Fibroblast of skin of left biceps (primary cell): ENCODE results near the gene TNRC6C.

ENCODE experiments used
- DNase-seq, 2 experiments: peaks; one replicate each; pipeline ENCODE4 v3.0.0-alpha.2; 2013; ENCODE audit warnings: low read depth in 2 of 2

TNRC6C gene

GRCh38 chr17:78125138-78125913 lies 166.8 kb downstream of the TNRC6C start:
- DNase-seq: no peak

DNA sequence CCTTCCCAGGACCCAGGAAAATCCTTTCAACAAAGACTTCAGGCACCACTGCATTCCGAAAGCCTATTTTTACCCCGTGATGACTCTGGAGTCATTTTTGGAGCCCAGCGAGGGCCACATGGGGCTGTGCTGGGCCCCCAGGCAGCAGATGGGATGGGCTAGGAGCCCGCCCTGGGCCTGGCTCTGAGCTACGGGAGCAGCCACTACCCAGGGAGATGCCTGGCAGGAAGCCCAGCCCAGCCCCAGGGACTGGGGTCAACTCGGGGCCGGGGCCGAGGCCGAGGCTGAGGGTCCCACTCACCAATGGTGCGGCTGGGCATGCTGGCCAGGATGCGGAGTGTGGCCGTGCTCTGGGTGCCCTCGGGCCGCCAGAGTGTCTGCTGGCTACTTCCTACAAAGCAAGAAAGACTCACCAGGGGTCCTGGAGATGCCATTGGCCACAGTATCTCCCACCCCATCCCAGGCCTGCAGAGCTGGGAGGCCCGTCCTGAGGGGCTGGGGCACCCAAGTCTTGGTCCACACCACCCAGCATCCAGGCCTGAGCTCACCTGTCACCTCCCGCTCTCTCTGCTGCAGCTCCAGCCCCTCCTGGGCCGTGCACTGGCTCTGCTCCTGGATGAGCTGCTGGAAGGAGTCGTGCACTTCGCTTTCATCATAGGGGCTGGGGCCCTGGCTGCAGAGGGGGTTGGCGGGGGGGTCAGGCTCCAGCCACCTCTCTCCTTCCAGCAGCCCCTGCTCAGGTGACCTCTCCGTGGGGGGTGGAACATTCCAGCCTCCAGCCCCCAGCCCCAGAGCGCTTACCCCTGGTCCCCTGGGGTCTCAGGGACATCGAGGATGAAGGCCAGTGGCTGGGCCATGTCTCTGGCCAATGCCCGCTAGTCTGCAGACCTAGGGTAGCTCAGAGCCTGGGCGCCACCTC lies 167.7 kb downstream of the TNRC6C start:
- DNase-seq: no peak

- no peak for DNase-seq
These were observed 168.4 kb downstream of the TNRC6C start for GRCh38 chr17:78126895-78127238.

DNA sequence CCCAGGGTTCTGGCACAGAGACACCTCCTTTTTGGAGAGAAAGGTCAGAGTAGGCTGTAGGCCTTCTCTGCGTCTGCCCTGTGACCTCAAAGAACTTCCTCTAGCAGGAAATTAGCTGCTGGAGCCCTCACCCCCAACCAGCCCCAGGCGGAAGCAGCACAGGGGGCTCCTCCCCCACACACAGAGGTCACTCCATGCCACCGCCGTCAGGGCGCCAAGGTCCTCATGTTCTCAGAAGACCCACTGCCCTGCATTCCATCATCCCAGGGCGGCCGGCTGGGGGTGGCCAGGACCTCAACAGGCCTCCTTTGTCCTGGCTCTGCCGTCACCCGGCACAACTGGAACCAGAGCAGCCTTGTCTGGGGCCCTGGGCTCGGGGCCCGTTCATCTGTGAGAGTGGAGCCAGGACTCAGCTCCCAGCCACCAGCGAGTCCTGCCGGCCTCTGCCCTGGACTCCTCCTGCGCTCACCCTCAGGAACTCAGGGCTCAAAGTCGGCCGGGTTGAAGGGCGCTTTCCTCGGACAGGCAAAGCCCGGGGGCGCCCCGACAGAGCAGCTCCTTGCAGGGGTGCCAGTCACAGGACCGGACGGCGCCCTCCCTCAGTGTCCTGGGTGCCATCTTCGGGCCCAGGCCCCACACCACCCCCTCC lies 168.9 kb downstream of the TNRC6C start:
- DNase-seq: no peak

DNA sequence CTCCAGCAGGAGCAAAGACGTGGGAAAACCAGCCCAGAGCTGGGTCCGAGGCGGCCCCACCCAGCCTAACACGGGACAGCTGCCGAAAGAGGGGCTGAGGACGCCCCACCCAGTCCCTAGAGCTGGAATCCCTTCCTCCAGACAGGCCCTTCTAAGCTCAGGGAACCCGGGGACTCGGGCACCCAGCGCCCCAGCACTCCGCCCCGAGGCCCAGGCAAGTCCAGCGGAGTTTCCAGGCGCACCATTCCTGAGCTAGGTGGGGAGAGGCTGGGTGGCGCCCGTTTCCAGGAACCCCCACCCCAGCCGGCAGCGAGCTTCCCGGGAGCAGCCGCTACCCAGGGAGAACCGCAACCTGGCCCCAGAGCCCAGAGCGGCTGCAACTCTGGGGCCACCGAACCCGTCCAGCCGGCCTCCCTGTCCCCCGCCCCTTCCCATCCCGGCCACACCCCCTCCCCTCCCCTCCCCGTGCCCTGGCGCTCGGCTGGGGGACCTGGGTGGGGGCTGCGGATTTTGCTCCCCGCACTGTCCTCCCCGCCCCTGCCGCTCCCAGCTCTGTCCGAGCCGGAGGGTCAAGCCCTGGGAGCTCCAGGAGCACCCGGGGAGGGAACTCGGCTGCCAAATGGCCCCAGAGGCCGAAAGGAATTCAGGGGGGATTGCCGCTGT lies 169.5 kb downstream of the TNRC6C start:
- DNase-seq: no peak

DNA sequence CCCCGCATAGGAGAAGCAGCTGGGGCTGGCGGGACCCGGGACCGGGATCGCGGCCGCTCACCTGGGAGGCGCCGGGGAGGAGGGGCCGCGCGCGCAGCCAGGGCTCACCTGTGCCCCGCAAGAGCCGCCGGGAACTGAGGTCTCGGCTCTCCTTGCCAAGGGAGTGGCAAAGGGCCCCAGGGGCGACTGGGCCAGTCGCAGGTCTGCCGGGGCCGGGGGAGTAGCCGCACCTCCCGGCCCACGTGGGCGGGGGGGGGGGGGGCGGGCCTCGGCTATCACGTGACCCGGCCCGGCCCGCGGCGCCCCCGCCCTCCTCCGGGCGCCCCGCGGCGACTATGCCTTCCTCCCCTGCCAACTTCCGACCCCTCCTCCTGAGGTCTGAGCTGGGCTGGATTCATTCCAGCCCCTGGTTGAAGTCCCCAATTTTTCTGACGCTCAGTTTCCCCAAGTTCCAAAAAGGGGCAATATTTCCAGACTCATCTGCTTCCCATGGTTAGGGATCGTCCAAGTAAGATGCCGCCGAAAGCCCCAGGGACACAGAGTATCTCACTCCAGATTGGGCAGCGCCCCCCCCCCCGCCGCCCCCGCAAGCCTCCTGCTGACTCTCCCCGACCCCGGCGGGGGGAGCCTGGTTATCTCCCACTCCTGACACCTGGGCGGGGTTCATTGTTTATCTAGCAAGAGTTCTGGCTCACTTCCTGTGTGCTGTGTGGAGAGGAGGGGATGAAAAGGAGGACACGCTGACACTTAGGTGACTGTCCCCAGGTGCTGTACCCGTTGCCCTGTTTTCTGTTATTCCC lies 170.2 kb downstream of the TNRC6C start, which contains the start of gene TMC6:
TMC6 (minus strand) TSS at position 205 of the 800 bp plus-strand sequence. CDS start 1,923 bp downstream, outside the sequence.
- no peak for DNase-seq

DNA sequence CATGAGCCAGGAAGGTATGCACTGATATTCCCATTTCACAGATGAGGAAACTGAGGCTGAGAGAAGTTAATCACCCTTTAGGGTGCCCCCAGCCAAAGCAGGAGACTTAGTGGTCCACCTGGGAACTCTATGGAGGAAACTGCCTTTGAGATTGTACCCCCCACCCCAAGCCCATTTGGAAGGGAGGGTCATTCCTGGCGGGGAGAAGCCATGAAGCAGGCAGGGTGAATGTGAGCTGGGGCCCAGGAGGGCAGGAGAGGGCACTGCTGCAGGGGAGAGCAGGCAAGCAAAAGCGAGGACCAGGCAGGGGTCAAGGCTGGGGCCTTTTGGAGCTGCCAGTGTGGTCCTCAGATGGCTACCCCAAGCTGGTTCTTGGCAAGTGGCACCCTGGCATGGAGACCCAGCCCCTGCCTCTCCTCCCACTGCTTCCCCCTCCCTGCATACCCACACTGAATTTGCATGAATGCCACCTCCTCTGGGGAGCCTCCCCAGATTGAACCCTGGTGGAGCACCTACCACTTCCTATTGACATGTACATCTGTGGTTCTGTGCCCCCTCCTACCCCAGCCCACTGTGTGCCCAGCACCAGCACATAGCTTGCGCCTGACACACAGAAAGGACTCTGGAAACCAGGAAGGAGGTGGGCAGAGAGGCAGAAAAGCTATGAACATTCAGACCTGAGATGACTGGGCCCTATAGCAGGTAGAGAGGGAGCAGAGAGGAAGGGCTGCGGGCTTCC lies 171.0 kb downstream of the TNRC6C start:
- DNase-seq: no peak

- no peak for DNase-seq
These were observed 171.6 kb downstream of the TNRC6C start for GRCh38 chr17:78130090-78130436.

DNA sequence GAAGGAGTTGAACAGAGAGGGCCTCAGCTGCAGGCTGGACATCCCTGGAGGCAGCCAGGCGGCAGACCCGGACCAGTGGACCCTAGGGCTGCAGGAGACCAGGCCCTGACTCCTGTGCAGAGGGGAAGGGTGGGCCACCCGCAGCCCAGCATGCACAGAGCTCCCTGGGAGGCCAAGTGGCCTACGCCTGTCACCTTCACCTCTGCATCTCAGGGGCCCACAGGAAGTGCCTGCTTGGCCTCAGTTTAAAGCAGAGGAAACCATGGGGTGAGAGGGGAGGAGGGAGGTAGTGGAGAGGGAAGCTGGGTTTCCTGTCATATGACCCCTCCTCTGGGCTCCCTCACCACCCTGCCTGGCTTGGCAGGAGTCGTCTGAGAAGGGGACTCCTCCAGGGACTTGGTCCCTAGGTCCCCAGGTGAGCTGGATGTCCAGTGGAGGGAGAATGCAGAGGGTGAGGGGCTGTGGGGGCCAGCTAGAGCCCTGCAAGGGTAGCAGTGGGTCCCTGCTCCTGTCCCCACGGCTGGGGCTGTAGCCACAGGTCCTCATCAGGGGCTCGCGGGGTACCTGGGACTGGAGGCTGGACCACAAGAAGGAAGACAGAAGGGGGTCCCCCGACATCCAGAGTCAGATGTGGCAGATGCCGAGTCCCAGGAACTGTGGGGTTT lies 172.1 kb downstream of the TNRC6C start, which contains the start of gene TMC8:
TMC8 (plus strand) TSS at position 335 of the 665 bp plus-strand sequence. CDS start 818 bp downstream, outside the sequence.
- DNase-seq: no peak

DNA sequence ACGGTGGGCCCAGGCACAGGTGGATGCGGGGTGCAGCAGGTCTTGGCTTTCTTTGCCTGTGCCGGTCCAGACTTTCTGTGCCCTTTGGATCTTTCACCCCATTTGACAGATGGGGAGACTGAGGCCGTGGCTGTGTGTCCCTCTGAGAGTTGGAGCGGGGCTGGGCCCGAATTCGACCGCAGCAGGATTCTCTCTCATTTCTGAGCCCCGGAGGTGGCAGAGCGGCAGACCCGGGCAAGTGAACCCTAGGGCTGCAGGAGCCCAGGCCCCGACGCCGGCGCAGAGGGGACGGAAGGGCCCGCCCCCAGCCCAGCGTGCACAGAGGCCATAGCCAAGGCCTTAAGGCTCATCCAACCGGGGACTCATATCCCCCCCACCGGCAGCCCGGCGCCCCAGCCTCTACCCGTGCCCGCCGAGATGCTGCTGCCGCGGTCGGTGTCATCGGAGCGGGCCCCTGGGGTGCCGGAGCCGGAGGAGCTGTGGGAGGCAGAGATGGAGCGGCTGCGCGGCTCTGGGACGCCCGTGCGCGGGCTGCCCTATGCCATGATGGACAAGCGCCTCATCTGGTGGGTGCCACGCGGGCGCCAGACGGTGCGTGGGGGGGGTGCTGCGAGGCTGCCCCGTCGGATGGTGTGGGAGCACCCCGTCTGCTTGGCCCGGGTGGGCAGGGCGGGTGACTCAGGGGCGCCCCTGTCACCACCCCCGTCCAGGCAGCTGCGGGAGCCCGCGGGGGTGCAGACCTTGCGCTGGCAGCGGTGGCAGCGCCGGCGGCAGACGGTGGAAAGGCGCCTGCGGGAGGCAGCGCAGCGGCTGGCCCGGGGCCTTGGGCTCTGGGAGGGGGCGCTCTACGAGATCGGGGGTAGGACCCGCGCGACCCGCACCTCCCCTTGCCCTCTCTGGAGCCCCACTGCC lies 172.9 kb downstream of the TNRC6C start:
- no peak for DNase-seq

- DNase-seq: no peak
These were observed 173.7 kb downstream of the TNRC6C start for GRCh38 chr17:78132084-78132676.

DNA sequence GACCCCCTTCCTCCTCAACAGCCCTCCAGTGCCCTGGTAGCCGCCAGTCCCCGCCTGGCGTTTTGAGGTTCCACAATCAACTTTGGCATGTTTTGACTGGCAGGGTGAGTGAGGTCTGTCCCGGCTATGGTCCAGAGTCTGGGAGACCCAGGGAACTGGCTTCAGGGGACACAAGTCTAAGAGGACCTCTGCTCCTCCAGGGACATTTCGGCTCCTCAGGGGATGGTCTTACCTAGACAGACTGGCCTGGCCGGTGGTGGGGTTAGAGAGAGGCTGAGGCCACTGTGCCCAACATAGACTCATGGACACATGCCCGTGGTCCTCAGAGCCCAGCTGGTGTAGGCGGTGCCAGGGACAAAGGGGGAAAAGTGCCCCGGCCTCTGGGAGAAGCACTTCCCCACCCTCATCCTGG lies 174.3 kb downstream of the TNRC6C start:
- no peak for DNase-seq

DNA sequence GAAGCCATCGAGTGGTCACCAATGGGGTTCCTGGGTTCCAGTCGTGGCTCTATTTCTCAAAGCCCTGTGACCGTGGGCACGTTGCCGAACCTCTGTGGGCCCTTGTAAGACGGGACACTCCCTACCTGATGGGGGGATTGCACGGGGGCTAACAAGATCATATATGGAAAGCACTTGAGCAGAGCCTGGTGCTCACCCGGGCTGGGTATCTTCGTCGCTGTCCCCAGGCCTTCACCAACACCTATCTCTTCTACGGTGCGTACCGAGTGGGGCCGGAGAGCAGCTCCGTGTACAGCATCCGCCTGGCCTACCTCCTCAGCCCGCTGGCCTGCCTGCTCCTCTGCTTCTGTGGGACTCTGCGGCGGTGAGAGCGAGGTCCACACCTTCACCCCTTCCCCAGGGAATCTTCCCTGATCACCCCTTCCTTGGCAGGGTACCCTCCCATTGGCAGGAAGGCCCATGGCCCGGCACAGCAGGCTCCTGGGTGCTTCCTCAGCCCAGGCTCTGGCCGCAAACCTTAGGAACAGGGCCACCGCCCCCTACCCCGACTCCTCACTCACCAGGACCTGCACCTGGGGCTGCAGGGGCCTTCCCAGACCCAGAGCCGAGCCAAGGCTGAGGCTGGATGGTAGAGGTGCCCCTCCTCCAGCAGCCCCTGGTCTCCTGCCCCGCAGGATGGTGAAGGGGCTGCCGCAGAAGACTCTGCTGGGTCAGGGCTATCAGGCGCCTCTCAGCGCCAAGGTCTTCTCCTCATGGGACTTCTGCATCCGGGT lies 174.9 kb downstream of the TNRC6C start:
- DNase-seq: no peak

DNA sequence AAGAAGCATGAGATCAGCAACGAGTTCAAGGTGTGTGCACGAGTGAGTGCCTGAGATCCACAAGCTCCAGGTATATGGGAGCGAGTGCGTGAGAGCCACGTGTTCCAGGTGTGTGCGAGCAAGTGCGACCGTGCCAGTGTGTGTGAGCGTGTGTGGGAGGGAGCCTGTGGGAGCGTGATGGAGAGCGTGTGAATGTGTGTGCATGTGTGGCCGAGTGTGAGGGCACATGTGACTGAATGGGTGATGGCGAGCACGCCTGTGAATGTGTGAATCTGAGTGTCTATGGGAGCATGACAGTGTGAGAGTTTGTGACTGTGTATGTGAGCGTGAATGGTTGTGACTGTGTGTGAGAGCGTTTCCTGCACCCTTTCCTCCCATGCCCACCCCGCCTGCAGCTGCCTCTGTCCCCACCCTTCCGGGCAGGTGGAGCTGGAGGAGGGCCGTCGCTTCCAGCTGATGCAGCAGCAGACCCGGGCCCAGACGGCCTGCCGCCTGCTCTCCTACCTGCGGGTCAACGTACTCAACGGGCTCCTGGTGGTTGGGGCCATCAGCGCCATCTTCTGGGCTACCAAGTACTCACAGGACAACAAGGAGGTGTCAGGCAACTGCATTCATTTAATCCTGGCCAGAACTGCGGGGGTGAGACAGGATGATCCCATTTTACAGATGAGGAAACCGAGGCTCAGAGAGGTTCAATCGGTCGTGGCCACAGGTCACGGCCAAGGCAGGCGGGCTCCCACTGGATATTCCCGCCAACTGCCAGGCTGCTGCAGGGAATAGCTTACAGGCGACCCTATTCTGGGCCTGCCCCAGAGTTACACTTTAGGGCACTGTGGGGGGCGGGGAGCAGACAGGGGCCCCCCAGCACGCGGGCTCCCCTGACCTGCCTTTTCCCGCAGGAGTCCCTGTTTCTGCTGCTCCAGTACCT lies 175.7 kb downstream of the TNRC6C start:
- no peak for DNase-seq

DNA sequence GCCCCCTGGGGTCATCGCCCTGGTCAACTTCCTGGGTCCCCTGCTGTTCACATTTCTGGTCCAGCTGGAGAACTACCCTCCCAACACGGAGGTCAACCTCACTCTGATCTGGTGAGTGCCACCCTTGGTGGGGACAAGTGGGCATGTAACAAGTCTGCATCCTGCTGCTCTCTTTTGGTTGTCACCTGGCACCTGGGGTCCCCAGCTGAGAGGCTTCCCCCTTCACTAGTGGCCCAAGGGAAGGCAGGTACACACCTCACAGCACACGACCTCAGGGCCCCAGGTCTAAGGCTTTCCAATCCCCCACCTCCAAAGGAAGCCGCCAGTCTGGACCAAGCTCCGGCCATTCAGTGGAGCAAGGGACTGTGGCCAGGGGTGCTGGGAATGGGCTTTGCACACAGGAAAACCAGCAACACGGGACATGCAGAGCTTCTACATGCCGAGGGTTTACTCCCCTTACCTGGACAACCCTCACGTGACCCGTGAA lies 176.4 kb downstream of the TNRC6C start:
- no peak for DNase-seq

DNA sequence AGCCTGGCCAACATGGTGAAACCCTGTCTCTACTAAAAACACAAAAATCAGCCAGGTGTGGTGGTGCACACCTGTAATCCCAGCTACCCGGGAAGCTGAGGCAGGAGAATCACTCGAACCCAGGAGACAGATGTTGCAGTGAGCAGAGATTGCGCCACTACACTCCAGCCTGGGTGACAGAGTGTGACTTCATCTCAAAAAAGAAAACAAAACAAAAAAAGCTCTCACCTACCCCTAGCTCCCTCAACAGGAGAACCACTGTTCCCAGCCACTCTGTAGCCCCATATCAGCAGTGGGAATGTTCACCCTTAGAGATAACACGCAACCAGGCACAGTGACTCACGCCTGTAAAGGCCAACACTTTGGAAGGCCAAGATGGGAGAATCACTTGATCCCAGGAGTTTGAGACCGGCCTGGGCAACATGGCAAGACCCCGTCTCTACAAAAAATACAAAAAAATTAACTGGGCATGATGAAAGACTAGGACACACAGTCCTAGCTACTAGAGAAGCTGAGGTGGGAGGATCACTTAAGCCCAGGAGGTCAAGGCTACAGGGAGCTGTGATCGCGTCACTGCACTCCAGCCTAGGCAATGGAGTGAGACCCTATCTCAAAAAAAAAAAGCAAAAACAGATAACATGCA lies 177.5 kb downstream of the TNRC6C start:
- no peak for DNase-seq
